HG02610 (cell line): Measurements from ENCODE around the gene CLDN14.
"Not testable (repeated sequence)": the region's sequence is repeated elsewhere in the genome, so short reads cannot be mapped to it uniquely, and the experiment has no call there.

ENCODE experiments used
- ATAC-seq: cut with Tn5 transposase; IDR thresholded peaks from one replicate; pipeline ENCODE4 v1.9.1; 2021; ENCODE audit warnings: mild to moderate bottlenecking, moderate library complexity; ENCODE audit not compliant: unreplicated experiment

CLDN14 gene

DNA sequence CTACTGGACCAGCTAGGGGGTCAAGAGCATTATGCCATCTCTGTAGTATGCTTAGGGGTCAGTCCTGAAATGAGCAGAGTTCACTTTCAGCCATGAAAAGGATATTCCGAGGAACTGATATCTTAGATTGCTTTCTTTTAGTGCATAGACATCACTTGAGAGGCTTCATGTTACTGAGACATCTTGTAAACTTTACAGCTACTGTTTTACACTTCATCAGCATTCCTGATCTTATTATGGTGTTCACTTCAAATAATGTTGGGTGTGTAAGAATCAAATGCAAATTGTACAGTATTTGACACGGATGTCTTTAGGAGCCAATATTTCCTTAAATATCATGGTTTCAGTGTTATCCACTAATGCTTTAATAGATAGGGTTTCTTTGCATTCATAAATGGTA lies 22.4 kb upstream of the CLDN14 start:
- ATAC-seq, result no peak

DNA sequence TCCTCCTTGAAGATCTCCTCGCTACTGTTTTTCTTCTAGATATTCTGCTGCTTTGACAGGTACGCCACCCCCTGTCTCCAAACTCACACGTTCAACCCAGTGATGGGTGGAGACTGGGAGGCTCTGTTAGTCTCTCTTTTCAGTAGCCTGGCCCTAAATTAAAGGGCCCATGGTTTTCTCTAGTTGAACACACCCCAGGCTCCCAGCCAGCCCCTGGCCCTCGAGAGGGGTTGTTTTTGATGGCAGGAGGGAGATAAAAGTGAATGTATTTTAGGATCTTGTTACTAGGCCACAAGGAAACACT lies 21.6 kb upstream of the CLDN14 start:
- ATAC-seq, result no peak

DNA sequence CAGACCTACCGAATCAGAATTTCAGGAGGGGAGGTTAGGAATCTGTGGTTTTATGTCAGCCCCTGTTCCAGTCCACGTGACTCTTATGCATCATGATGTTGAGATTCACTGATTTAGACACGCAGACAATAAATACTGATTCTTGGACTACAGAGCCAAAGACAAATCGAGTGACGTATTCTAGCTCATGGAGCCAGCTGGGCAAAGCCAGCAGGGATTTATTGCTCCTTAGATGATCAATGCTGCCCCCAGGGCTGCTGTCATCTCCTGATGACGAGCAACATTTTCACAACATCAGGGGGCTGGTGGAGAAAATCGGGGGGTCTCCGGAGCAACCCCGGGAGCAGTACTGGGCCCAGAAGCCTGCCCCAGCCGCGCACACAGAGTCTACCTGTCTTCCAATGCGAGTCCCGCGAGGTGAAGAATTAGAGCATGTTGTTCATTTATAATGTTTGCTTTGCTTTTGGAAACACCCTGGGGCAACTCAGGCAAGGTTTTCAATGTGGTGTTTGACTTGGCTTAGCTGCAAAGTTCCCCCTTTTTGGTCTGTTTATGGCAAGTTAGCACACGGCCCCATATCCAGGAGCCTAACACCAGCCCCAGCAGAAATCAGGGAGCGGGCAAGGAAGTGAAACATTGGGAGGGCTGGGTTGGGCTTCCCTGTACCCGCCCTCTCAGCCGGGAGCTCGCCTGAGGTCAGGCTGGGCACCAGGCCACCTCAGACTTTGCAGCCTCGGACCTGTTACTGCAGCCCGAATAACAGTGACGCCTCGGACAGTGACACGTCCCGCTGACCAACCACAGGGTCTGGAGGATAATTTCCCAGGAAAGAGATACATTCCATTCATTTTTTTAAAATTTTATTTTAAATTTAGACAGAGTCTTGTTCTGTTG lies 19.9 kb upstream of the CLDN14 start:
- no peak for ATAC-seq

DNA sequence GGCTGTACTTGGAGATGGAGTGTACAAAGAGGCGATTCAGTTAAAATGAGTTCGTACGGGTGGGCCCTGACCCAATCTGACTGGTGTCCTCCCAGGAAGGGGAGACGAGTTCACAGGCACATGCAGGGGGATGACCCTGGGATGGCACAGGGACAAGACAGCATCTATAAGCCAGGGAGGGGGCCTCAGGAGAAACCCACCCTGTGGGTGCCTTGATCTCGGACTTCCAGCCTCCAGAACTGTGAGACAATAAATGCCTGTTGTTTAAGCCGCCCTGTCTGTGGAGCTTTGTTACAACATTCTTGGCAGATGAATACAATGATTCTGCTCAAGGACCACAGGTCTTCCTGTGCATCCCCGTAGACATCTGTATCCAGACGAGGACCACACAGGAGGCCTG lies 14.6 kb upstream of the CLDN14 start:
- no peak for ATAC-seq

DNA sequence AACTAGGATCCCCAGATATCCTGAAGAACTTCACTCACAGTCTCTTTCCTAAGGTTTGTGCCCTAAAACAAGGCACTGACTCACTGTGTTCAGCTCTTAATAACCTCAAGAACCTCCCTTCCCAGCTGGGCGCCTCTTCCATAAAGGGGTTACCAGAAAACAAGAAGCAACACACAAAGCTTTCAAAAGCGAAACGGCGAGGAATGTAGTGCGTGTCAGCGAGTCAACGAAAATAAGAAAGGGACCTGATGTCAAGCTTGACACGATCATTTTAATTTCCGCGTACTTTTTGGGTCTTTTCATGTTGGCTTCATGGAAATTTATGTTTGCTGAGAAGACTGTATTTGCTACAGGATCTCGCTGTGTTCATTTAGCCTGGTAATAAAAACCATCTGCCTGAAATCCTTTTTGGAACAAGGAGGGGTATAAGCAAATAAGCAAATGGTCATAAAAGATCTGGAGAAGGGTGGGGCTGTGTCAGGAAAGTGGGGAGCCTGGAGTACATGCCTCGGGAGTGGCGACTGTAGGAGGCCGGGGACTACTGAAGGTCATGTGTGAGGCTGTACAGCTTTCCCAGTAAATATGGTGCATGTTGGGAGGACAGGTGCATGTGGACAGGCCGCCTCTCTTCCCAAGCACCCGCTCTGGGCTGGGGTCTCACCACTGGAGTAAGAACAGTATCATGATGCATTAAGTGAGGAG lies 11.4 kb upstream of the CLDN14 start:
- ATAC-seq, result no peak

DNA sequence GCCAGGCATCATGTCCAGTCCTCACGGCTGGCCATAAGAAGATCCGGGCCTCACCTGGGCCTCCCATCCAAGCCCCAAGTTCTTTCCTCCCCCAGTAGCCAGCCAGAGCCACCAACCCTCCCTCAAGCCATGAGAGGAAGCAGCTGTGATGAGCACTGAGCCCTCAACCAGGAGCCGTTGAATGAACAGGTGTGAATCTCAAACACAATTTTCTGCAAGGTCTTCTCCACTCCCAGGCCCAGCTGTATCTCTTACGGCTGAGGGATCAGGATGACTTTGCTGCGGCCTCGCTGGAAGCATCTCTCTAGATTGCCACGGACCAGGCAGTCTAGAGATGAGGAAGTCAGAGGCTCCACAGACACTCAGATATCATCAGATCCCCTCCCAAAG lies 9.8 kb upstream of the CLDN14 start:
- no peak for ATAC-seq

DNA sequence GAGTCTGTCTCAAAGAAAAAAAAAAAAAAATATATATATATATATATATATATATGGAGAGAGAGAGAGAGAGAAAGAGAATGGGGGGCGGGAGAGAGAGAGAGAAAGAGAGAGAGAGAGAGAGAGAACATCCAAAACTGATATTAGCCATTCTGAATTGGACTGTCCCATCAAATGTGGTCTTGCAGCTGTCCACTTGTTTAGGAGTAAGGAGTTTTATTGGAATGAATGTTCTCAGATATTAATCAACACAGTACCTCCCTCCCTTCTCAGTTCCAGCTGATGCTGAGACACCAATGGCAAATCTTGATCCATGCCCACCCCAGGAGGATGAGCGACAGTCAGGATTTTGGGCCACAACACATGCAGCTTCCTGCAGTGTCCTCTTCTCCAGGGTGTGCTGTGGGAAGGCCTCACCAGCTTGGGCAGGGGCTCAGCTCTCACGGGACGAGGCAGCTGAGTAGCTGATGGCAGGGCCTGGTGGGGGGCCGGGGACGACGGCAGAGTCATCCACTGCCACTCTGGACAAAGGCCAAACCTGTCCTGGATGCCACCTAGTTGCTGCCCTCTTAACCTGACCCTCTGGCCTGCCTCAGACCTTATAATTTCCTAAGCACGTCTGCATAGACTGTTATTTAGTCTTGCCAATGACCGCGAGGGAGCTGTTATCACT lies 9.3 kb upstream of the CLDN14 start:
- ATAC-seq, result no peak

DNA sequence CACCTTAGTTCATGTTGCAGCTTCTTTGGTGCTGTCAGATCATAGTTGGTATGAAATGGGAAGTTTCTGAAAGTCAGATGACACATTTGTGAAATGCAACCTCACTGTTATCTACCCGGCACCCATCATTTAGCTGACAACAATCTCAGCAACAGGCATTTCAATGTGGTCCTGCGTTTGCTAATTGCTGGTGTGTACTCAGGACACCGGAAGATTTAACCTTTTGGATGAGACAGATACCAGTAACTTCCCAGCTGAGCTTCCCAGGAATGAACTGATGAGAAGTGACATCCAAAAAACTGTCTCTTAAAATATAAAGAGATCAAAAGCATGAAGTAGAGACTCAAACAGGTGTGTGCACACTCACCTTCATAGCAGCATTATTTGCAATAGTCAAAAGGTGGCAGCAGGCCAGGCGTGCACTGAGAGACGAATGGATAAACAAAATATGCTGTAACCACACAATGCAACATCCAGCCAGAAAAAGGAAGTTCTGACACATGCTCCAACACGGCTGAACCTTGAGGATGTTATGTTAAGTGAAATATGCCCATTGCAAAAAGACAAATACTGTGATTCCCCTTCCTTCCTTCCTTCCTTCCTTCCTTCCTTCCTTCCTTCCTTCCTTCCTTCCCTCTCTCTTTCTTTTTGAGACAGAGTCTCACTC lies 7.9 kb upstream of the CLDN14 start:
- no peak for ATAC-seq

DNA sequence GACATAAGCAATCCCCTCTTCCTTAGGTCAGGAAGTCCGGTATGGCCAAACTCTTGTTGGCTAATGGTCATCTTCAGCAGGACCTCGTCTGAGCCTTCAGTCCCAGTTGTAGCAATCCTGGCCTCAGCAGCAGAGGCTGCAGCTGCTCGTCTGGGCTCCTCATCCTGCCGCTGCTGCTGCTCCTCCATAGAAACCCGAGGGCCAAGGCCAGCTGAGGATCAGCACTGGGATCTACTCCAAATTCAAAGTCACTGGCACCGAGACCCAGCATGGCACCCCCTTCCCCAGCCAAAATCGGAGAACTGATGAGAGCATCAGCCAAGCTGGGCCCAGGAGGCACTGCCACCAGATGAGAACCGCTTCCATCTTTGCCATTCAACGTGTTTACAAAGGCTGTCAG lies 6.3 kb upstream of the CLDN14 start:
- no peak for ATAC-seq

DNA sequence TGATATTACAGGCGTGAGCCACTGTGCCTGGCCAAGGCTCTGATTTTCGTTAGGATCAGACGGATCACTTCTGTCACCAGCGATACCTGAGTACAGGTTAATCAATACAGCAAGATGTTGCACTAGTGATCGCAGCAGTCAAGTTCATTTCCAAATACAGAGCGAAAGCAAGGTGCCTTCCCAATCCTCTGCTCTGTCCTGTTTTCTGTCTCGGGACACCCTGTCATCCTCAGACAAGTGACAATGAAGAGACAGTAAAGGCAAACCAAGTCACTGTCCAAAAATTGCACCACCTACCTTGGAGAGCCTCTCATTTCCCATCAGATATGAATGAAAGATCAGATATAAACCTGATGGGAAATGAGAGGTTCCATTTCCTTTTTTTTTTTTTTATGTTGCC lies 5.6 kb upstream of the CLDN14 start:
- ATAC-seq, result no peak

DNA sequence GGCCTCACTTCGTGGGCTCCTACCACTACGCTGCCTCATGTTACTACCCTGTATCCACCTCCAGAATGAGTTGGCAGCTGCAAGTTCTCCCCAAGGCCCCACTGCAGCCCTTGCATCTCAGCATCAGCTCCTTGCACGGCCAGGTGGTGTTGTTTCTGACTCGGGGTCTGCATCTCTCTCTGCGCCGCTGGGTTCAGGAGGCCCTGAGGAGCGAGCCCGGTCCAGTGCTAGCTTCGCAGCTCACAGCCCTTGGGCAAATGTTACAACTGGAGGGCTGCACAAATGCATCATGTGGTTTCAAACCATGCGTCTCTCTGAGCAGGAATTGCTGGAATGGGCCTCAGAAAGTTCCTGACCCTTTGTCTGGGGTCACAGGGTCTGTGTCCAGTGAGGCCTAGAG lies 3.2 kb upstream of the CLDN14 start:
- no peak for ATAC-seq

DNA sequence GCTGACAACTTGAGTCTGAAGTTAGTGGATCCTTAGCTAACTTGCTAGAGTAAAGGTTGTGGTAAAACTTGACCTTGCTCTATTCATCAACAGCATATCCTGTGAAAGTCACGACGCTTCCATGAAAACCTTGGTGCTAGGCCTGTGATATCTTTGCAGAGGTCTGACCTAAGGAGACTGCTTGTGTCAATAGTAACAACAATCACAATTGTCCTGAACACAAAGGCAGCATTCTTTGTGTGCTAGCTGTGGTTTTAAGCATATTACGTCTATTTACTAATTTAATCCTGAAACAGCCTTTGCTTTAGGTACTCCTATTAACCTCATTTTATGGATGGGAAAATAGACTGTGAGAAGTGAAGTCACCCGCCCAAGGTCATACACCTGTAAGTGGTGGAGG lies 2.8 kb upstream of the CLDN14 start:
- ATAC-seq, result no peak

DNA sequence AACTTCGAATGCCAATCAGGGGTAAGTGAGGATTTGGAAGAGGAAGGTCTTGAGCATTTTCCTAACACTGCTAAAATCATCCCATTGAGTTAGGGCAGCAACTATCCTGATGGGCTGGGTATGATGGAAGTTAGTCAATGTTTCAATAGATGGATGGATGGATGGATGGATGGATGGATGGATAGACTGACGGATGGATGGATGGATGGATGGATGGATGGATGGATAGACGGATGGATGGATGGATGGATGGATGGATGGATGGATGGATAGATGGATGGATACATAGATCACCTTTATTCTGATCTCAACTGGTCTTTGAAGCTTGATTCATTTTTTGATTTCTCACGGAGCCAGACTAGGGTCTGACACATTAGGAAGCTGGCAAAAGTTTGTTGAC lies 2.3 kb upstream of the CLDN14 start:
- ATAC-seq, result no peak

DNA sequence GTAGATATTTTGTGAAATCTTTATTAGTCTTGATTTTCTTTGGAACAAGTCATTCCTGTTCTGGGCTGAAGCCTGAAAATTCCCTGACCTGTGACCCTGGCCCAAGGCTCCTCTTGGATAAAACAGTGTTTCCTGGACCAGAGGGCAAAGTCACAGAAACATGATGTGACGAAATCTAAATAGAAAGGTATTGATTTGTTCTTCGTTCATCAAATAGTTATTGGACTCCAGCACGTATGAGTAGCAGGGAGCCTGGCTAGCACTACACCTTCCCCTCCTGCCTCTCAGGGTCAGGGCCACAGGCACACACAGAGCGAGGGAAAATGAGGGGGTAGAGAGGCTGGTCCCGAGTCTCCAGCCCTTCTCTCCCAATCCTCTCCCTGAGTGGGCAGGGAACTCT lies 1.7 kb upstream of the CLDN14 start:
- no peak for ATAC-seq

DNA sequence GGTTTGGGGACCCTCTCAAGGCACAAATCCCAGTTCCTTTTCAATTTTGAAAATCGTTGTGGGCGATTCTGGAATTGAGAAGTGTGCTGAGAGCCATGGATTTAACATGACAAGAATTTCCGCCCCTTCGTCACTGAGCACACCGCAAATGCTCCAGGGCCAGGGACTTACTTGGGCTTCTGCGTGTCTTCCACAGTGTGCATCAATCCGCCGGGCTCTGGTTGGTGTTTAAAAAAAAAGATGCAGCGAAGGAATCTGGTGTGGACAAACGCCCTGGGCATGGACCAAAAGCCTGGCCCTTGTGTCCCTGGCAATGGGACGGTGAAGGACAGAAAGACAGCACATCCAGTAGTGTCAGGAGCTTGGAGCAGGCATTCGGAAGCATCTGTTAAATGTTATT lies 696 bp upstream of the CLDN14 start:
- no peak for ATAC-seq

DNA sequence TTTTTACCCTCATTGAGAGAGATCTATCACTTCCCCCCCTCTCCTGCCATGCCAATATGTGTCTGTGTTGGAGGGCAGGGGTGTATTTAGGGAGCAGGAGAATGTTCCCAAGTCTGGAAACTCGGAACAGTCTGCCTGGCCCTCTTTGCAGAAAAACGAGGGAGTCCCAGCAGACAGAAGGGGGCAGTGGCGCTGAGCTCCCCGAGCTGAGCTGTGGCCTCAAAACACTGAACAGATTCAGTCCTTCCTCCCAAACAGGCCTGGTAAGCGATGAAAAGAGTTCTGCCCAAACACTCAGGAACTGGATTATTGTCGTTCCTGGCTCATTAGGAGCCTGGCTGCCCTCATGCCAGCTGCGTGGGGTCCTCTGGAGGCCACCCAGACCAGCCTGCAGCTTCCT lies 981 bp downstream of the CLDN14 start:
- ATAC-seq, result no peak

DNA sequence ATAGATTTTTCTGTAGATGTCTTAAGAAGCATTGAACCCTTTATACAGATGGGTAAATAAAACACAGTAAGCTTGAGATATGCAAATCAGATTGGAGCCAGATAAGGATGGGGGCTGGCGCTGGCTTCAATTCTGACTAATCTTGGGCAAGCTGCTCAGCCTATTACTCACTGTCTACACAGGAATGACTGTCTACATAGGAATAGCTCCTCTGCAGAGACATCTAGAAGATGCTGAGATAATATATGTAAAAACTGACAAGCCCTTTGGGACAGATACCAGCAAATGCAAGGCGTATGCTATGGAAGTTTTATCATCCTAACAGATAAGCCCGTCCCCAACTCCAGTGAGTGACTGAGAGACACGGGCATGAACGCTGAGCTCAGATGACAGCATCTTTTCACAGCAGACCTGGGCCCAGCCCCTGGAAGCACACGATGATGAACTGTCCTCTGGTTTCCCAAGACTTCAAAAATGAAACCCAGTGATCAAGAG lies 1.7 kb downstream of the CLDN14 start:
- ATAC-seq, result no peak

DNA sequence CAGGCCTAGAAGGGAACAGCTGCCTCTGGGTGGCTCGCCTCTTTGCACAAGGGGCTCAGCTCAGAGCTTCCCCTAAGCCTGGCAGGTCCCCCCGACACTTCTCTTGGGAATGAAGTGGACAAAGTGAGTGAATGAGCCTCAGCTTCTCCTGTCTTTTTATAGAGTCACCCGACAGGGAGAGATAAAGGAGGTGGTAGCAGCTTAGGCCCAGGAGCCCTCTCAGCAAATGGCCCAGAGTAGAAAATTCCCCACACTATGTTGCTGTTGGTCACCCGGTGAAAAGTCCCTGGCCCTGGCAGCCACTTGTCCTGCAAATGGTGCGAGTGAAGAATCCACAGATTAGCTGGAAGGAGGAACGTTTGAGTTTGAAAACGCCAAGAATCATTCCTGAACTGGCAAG lies 2.4 kb downstream of the CLDN14 start:
- no peak for ATAC-seq

DNA sequence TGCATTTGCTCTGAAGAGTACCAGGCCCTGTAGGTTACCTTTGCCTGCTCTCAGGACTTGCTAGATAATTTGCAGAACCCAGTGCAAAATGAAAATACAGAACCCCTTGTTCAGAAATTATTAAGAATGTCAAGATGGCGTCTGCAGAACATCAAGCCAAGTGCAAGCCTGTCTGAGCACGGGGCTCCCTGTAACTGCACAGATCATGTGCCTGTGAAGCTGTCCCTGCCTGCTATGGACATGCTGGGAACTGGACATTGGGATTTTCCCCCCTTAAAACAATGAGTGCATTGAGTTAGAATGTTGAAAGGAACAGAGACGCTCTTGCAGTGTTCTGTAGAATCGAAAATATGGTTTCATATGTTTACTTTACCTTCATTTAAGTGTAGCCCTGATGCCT lies 2.9 kb downstream of the CLDN14 start:
- ATAC-seq, result no peak

DNA sequence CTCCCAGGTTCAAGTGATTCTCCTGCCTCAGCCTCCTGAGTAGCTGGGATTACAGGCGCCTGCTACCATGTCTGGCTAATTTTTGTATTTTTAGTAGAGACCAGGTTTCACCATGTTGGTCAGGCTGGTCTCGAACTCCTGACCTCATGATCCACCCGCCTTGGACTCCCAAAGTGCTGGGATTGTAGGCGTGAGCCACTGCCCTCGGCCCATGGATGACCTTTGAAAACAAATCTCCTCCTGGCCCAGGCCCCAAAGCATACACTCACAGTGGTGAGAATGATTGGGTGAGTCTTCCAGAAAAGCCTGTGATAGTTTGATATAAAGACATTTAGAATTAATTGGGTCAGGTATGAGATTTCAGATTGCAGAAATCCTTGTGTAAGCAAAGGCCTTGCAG lies 3.4 kb downstream of the CLDN14 start:
- not testable (repeated sequence) for ATAC-seq

DNA sequence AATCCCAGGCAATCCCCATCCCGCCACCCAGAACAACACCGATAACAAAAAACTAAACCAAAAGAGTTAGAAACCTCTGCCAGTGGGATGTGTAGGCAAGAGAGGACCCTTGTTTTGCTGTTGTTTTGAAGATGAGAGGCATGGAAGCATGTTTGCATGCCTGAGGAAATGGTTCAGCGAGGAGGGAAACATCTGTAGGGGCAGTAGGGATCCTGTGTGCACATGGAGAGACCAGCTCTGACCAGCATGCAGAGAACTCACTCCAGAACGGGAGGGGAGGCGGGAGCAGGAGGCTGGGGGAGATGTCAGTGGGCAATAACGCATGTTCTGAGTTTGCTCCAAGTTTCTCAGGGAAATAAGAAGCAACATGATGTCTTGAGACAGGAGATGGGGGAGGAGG lies 5.3 kb downstream of the CLDN14 start:
- ATAC-seq, result no peak
